HG02798 (cell line): ENCODE measurements around the gene MAML2.
A peak's percentile ranks its signal among the peaks of the same experiment; 100 is the strongest.

ENCODE experiments used
- ATAC-seq: cut with Tn5 transposase; IDR thresholded peaks from one replicate; pipeline ENCODE4 v1.9.1; 2021; ENCODE audit warnings: mild to moderate bottlenecking; ENCODE audit not compliant: unreplicated experiment, poor library complexity

The MAML2 gene

DNA sequence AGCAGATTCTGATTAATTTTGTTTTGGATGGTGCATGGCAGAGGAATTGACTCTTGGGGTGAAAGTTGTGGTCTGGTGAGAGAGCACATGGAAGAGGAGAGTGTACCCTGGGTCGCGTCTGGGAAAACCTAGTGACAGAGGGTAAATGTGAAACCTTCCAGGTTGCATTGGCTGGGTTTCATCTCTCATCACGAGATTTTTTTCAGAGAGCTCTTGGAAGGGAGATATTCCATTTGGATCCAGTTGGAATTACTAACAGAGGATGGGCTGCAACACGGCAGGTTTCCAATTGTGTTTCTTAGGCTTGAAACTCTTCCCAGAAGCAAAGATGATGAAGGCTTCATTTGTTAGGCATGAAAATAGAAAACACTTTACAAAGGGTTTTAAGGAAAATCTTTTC, 309.4 kb downstream of the MAML2 start:
- no peak for ATAC-seq

DNA sequence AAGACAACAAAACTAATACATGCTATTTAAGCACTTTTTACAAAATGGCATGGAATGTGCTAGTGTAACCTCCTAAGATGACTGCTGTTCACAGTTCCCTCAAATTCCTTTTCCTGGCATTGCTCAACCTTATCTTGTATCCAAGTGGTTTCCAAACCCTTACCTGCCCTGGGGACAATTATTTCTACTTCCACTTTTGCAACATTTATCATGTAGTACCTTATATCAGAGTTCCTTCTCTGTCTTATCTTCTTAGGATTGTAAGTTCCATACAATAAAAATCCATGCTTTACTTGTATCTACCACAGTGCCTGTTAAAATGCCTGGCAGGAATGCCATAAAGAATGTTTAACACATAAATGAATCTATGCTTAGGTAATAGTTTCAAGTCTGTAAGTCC, 309.9 kb downstream of the MAML2 start:
- ATAC-seq, result no peak

DNA sequence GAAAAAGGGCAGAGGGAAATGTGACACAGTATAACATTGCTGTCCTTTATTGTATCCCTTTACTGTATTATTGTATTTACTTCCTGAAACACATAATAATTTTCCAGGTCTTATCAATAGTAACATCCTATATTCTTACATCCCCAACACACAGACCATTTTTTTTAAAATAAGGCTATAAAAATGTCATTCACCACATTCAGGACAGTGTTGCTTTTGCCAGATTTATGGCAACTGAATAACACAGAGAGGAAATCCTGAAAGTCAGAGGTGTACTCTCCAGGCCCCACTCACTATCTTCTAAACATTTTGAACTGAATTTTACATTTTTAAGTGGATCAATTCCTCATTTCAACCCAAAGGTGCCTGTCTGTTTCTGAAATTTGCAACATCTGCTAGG, 314.2 kb downstream of the MAML2 start:
- no peak for ATAC-seq

DNA sequence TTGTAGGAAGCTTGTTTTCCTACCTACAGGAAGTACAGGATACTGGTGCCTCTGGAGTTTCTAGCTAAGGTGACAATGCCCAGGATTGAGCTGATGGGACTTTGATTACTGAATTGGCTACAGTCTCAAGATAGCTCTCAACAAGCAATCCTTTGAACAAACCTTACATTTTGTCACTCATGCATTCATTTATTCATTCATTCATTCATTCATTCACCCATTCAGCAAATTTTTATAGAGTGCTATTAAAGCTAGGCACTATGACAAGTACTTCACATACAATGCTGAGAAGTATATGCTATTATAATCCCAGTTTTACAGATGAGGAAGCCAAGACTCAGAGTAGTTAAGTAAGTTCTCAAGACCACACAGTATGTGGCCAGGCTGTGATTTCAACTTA, 316.0 kb downstream of the MAML2 start:
- no peak for ATAC-seq

DNA sequence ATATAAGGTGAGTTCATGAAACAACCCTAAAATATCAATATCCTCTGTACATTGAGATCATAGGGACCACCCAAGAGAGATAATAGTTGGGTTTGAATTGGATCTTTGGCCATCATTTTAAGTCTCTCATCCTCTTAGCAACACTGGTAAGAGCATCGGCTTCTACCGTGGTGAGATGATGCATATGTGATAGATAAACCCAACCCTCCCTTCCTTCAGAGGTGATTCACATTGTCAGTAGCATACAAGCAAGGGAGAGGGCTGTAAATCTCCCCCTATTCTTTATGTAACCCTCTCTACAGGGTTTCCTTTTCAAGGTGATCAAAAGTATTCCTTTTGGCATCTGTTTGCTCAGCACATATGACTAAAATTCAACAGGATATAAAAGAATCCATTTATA, 316.7 kb downstream of the MAML2 start:
- no peak for ATAC-seq

DNA sequence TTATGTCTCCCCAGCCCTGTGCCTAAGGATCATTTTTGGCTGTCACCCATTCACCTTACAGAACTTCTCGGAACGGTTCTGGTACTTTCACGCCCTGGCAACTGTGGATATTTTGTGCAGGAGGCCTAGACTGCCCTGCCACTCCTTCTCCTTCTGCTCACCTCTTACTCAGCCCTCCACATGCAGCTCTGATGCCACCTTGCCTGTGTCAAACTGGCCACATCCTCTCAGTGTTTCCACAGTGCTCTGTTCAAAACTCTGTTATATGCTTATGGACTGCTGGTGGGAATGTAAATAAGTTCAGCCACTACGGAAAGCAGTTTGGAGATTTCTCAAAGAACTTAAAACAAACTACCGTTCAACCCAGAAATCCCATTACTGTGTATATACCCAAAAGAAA, 318.3 kb downstream of the MAML2 start:
- ATAC-seq, result no peak

DNA sequence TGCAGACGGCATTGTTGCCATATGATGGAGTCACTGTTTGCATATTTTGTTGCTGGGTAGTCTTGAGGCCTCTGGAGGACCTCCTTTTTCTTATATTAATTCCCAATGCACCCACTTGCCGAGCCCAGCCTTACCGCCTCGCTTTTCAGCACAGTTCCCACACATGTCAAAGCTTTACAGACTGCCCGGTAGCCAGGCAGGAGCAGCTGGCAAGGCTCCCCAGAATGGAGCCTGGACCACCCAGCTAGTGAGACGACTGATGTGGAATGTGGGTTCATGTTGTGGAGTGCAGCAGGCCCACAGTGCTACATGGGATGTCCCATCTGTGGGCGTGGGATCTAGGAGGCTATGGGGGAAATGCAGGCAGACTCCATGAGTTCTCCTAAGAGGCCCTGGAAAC, 319.7 kb downstream of the MAML2 start:
- ATAC-seq, result no peak

DNA sequence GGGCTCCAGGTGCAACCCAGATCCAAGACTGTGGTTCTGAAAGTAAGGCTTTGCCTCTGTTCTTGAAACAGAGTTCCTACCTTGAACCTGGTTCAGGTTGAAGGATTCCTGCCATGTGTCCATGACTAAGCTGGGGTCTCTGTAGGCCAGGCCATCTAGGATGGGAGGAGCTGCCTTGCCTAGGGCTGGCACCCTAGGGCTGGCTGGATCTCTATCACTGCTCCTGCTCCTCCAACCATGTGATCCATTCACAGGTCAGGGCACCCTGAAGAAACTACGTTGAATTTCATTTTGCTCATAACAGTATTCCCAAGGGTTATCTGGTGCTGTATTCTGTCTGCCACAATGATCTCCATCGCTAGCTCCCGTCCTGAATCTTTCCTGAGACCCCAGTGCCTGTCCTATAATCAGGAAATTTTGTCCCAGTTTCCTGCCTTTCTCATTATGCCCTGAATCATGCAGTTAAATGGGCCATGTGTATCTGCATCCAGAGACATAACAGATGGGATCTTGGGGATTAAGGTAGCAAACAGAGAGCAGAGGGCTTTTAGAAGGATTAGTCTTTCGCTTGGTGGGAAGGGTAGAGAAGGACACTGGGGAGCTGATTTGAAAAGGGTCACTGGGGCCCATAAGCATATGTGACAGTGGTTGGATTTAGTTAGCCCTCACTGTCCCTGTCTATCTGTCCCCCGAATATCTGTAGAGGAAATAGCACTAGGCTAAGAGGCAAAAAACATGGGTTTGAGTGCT, 320.9 kb downstream of the MAML2 start:
- no peak for ATAC-seq

DNA sequence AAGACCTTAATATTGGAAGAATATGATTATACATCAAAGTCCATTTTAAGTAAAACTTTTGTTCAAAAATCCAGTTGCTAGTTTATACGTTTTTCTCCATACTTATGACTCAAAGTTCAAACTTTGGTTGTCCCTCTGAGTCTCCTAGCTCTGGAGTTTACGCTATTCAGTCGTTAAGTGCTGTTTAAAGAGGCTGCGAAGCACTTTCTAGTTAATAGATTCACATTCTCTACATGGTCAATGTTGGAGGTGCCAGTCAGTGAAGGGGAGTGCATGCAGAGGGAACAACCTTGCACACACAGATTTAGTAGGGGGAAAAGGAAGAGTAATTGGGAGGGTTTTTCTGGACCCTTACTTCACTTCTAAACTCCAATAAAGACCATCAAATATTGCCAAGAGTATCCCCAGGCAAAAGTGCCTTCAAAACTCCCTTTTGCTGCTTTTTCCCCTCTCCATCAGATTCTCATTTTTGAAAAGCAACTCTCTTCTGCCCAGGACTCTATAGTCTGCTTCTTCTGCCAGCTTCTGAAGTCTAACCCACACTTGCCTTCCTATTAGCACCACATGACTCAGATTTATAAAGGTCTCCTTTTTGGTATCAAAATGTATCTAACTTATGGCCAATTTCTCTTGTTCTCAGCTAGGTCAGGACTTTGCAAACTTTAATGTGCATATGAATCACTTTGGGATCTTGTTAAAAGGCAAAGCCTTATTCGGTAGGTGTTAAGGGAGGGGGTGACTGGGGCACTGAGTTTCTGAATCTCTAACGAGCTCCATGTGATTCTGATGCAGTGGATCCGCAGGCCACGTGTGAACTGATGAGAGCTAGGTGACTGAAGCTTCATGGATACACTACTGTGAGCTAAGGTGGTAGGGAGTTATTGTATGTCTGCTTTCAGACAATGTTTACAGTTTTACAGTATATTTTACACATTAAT, 322.9 kb downstream of the MAML2 start:
- ATAC-seq, result no peak

DNA sequence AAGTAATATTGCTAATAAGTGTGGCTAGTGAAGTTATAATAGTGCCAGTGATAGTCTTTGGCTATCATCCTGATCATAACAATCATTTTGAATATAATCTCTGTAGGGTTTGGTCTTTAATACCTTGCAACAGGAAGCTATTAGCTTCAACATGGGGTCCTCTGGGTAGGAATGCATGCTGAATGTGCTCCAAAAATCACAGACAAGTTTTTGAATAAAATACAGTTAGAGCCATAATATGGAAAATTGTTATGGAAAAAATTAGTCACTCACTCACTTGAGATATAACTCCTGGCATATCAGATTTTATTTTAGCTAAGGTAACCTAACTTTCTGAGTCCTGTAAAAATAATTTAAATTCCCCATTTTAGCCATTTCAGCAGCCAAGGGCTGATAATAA, 323.7 kb downstream of the MAML2 start:
- no peak for ATAC-seq

DNA sequence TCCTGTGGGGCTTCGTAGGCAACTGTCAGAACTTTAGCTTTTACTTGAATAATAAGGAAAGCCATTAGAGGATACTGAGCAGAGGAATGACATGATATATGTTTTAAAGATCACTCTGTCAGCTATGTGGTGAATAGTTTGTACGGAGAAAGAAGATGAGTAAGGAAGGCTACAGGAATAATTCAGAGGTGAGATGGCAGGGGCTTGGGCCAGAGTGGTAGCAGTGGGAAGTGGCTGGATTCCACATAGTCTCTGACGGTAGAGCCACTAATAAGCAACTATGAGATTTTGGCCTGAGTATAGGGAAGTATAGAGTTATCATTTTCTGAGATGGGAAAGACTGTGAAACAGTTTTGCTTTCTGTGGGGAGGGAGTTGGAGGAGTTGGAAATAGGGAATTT, 325.1 kb downstream of the MAML2 start:
- ATAC-seq, result no peak

DNA sequence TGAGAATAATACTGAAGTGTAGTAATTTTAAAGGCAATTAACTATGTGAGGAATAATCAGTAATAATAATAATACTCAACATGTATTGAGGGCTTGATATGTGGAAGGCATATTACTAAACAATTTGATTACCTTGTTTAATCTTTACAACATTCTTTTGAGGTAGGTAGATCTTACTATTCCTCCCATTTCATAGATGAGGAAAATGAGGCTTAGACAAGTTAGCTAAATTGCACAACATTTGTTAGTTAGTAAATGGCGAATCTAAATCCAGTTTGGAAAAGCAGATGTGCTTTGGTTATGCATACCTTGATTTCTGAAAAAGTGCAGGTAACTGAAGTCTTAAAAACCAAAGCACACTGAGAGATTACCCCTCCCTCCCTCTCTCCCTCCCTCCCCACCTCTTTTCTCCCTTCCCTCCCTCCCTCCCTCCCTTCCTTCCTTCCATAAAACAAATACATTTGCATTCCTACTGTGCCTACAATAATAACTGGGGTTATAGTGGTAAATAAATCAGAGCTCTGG, 326.0 kb downstream of the MAML2 start:
- ATAC-seq, result no peak

DNA sequence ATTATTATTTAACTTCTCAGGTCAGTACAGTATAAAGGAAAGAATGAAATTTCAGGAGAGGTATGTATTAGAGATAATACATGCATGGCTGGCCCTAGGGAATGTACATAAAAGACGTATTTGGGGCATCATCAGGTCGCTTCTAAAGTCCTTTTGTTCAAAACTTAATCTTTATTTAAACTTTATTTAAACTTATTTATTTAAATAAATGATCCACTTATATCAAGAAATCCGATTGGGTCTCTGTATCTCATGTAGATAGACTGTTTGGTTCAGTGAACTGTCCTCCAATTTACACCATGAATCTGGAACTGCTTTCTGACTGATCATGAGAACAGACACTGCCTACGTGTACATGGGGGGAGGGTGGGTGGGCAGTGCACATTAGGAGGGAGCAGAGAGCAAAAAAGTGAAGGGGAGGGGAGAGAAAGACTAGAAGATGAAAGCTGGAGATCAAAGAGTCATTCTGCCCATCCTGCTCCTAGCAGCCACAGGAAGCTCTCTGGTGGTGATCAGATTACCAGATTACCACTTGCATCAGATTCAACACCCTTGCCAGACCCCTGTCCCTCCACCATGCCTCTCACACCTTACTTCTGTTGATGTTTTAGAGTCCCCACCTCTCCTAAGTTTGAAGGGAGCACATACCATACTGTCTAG, 327.0 kb downstream of the MAML2 start:
- no peak for ATAC-seq

DNA sequence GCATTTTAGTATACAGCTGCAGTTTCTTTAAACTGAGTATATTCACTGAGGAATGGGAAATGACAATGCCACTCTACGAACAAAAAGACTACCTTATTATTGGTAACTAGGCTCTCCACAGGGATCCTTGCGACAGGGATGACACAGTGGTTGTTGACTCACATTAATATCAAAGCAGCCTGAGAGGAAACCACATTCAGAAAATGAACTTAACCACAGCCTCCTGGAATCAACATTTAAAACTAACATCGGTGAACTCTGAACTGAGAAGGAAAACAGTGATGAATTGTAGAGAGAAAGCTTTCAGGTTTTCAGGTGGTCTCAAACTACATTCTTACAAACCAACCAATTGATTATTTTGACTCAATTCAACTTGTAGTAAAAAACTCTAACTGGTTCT, 328.8 kb downstream of the MAML2 start:
- ATAC-seq, result no peak

DNA sequence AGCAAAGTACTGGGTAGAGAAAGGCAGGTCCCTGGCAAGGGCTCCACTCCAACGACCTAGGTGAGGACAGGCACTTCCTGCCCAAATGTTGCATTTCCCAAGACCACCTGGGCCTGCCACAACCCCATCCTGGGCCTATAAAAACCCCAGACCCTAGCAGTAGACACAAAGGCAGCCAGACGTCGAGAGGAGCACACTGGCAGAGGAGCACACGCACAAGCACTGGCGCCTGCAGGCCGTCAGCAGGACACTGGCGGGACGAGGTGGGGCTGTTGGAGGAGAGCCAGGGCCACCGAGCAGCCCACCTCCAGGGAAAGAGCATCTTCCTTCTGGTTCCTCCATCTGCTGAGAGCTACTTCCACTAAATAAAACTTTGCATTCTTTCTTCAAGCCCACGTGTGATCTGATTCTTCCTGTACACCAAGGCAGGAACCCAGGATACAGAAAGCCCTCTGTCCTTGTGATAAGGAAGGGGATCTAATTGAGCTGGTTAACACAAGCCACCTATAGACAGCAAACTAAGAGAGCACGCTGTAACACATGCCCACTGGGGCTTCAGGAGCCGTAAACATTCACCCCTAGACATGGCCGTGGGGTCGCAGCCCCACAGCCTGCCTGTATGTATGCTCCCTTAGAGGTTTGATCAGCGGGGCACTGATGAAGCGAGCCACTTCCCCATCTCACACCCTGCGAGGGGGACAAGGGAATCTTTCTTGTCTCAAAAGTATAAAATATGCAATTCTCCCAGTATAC, 329.4 kb downstream of the MAML2 start:
- no peak for ATAC-seq

DNA sequence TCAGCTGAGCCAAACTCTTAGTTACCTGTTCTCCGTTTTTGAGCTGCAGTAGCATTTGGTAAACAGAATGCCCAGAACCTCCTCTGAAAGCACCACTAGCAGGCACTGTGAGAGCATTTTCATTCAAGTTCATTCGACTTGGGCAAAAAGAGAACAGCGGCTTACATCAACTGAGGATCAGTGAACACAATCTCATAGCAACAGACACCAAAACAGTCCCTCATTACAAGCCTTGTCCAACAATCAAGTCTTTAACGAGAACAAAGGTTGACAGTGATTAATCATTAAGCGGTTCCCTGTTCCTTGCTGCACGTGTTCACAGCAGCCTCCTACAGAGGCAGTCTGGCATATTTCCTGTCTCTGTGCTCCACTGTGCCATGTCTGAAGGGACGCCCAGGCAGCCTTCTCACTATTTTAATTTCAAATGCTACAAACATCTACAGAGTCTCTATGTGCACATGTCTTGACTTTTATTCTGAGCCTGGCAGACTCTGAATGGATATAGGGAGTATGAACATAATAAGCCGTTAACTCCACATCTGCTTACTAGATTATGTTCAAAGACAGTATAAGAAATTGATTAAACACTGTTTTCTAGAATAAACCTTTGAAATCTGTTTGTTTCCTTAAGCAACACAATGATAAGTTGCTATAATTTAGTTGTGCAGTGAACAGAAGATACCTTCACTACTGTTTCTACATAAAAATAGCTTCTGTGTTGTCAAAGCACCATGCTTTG, 330.7 kb downstream of the MAML2 start:
- peak; percentile 89 for ATAC-seq

DNA sequence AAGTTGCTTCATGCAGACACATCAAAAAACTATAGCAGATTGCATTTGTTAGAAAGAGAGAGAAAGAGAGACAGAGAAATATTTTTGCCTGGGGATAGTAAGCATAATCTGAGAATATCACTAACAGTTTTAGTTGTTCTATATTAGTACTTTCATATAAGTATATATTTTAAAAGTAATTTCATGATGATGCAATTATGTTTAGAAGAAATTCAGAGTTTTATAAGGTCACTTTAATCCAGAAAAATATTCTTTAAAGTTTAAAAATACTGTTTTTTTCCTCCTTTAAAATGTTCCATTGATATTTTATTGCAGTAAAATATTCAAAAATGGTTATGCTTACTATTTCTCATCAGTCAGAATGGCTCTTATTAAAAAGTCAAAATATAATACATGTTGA, 332.3 kb downstream of the MAML2 start:
- ATAC-seq, result no peak

DNA sequence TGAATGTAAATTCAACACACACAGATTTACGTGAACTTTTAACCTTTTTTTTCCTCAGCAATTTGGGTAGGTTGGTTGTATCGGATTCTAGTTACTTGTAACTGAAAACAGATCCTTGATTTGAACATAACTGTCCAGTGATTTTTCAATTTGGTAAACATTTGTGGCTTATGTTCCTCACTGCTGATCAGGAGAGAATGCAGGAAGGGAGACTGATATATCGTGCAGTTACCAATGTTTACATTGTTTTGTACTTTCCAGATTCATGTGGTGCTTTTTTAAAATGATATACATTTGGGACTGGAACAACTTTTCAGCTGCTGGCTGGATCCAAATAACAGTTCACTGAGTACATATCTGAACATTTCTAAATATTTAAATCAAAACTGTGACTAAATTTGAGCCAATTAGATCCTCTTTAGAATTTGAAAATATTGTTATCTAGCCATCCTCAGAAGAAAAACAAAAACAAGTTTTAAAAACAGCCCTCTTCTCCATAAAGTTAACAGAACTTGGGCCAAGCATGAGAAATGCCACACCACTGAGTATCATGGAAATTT, 334.8 kb downstream of the MAML2 start:
- no peak for ATAC-seq

DNA sequence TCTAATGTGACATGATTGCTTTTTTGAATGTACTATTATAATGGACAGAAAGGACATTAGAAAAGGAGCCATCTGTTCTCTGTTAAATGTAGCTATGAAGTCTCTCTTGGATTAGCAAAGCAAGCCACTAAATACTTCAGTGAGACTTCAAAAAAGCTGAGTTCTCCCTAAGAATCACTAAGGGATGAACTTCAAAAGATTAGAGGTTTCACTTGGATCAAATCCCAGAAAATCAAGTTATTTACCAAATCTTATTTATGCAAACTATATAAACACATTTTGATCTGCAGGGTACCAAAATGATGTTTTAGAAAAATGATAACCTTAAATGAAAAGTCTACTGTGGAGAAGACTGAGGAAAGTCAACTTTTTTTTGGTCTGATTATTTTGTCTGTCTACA, 337.0 kb downstream of the MAML2 start:
- no peak for ATAC-seq
